H1 (cell line): Measurements from ENCODE around the gene IFI16. TPM values are rescaled to one million over a fixed set of nuclear protein-coding genes. Genes with fewer than 3 reads are reported as not detected.
A peak's percentile ranks its signal among the peaks of the same experiment; 100 is the strongest.

ENCODE experiments used
- CTCF ChIA-PET: fragments of 300-600 bp; sonication (Branson Sonifier 250); formaldehyde crosslinking; loops from one replicate; lab custom pipeline; 2021; ENCODE audit not compliant: partially characterized antibody; lab: Charles Lee
- POLR2A ChIA-PET: fragments of 300-600 bp; sonication (Branson Sonifier 250); formaldehyde crosslinking; loops from one replicate; lab custom pipeline; 2021; ENCODE audit warnings: inconsistent platforms; ENCODE audit not compliant: partially characterized antibody; lab: Charles Lee
- DNase-seq, 2 experiments: peaks; one replicate each; pipeline versions ENCODE4 v3.0.0 to v3.0.0-alpha.2; 2010 to 2022; ENCODE audit warnings: low spot score in 2 of 2, low read depth in 1 of 2, mixed read lengths in 1 of 2
- FAIRE-seq: peaks from 2 replicates; lab custom pipeline; 2011; peaks lifted over from hg19 to GRCh38; lab: Jason Lieb, UNC
- H2AFZ ChIP-seq: 2 replicates; pipeline ENCODE4 v1.8.1; 2012; ENCODE audit warnings: low read length, inconsistent platforms
- H2AK5ac ChIP-seq: 2 replicates; pipeline ENCODE4 v1.6.1; 2013; ENCODE audit warnings: low read depth, low read length
- H2BK120ac ChIP-seq: replicated peaks from 2 replicates; pipeline ENCODE3; 2013; ENCODE audit warnings: low read depth, low read length, inconsistent platforms
- H2BK12ac ChIP-seq: 2 replicates; pipeline ENCODE4 v1.6.1; 2013; ENCODE audit warnings: low read depth, low read length
- H2BK15ac ChIP-seq: 2 replicates; pipeline ENCODE4 v1.6.1; 2013; ENCODE audit warnings: low read length
- H2BK20ac ChIP-seq: 2 replicates; pipeline ENCODE4 v1.6.1; 2013; ENCODE audit warnings: low read length
- H2BK5ac ChIP-seq: 2 replicates; pipeline ENCODE4 v1.6.1; 2013; ENCODE audit warnings: low read depth, low read length
- H3K14ac ChIP-seq: 2 replicates; pipeline ENCODE4 v1.6.1; 2013; ENCODE audit warnings: inconsistent platforms; ENCODE audit not compliant: insufficient read length
- H3K18ac ChIP-seq: 2 replicates; pipeline ENCODE4 v1.6.1; 2013; ENCODE audit warnings: low read length; ENCODE audit errors: extremely low read depth
- H3K23ac ChIP-seq: 2 replicates; pipeline ENCODE4 v1.6.1; 2013; ENCODE audit warnings: inconsistent platforms; ENCODE audit not compliant: insufficient read length
- H3K23me2 ChIP-seq: 2 replicates; pipeline ENCODE4 v1.6.1; 2013; ENCODE audit warnings: low read depth, low read length
- H3K27ac ChIP-seq: 2 replicates; pipeline ENCODE4 v1.6.1; 2011; ENCODE audit warnings: low read depth, low read length, inconsistent platforms
- H3K27me3 ChIP-seq, 4 experiments: replicated peaks in 1 of 4; 1 replicate in 1 of 4; 2 replicates in 3 of 4; pipeline versions ENCODE4 v1.6.1 to v1.8.1; 2011 to 2013; ENCODE audit warnings: low read length in 3 of 4, mild to moderate bottlenecking in 3 of 4, inconsistent platforms in 2 of 4, mixed read lengths in 2 of 4, moderate library complexity in 1 of 4; ENCODE audit not compliant: control insufficient read depth in 3 of 4, insufficient read depth in 3 of 4; ENCODE audit errors: extremely low read depth in 1 of 4
- H3K36me3 ChIP-seq, 4 experiments: 2 replicates each; pipeline versions ENCODE4 v1.6.1 to v1.8.1; 2011 to 2013; ENCODE audit warnings: mild to moderate bottlenecking in 4 of 4, low read length in 3 of 4, moderate library complexity in 2 of 4, control low read depth in 1 of 4, inconsistent platforms in 1 of 4; ENCODE audit not compliant: insufficient read depth in 4 of 4, control insufficient read depth in 2 of 4
- H3K4ac ChIP-seq: replicated peaks from 2 replicates; pipeline ENCODE3; 2013; ENCODE audit warnings: low read length, low read depth, mixed read lengths, inconsistent platforms; ENCODE audit not compliant: insufficient read length
- H3K4me1 ChIP-seq, 4 experiments: replicated peaks in 1 of 4; 1 replicate in 1 of 4; 2 replicates in 3 of 4; pipeline versions ENCODE4 v1.6.1 to v1.8.1; 2011 to 2013; ENCODE audit warnings: low read length in 3 of 4, inconsistent platforms in 2 of 4, mixed read lengths in 1 of 4; ENCODE audit not compliant: insufficient read depth in 4 of 4, control insufficient read depth in 3 of 4
- H3K4me2 ChIP-seq, 2 experiments: 2 replicates each; pipeline versions ENCODE4 v1.6.1 to v1.8.1; 2011 to 2013; ENCODE audit warnings: low read depth in 2 of 2, low read length in 2 of 2, control low read depth in 1 of 2, inconsistent platforms in 1 of 2, mild to moderate bottlenecking in 1 of 2; ENCODE audit not compliant: insufficient read depth in 1 of 2
- H3K4me3 ChIP-seq, 4 experiments: fragments of 200-600, 300-600 bp in 1 of 4; sonication (generic), shearing (Covaris generic), sonication (Bioruptor Twin) in 1 of 4; 2 replicates each; pipeline versions ENCODE4 v1.5.1 to v1.8.1; 2011 to 2016; ENCODE audit warnings: low read length in 4 of 4, low read depth in 3 of 4, control low read depth in 2 of 4, inconsistent platforms in 2 of 4, mild to moderate bottlenecking in 2 of 4, mixed read lengths in 1 of 4, moderate library complexity in 1 of 4; ENCODE audit not compliant: insufficient read depth in 2 of 4; ENCODE audit errors: extremely low read depth in 1 of 4
- H3K56ac ChIP-seq: replicated peaks from 2 replicates; pipeline ENCODE3; 2013; ENCODE audit warnings: low read depth, mild to moderate bottlenecking, mixed read lengths, low read length, inconsistent platforms; ENCODE audit not compliant: insufficient read length
- H3K79me1 ChIP-seq: 2 replicates; pipeline ENCODE4 v1.6.1; 2013; ENCODE audit warnings: low read depth, low read length, control low read depth
- H3K79me2 ChIP-seq, 2 experiments: 2 replicates each; pipeline versions ENCODE4 v1.6.1 to v1.8.1; 2012 to 2013; ENCODE audit warnings: low read length in 2 of 2, mild to moderate bottlenecking in 2 of 2, inconsistent platforms in 1 of 2; ENCODE audit not compliant: insufficient read depth in 2 of 2, control insufficient read depth in 1 of 2
- H3K9ac ChIP-seq, 4 experiments: replicated peaks in 1 of 4; 1 replicate in 1 of 4; 2 replicates in 3 of 4; pipeline versions ENCODE4 v1.6.1 to v1.8.1; 2011 to 2013; ENCODE audit warnings: low read depth in 3 of 4, low read length in 3 of 4, control low read depth in 2 of 4, mild to moderate bottlenecking in 2 of 4, moderate library complexity in 2 of 4, inconsistent platforms in 1 of 4; ENCODE audit errors: extremely low read depth in 1 of 4
- H3K9me3 ChIP-seq, 2 experiments: 2 replicates each; pipeline versions ENCODE4 v1.6.1 to v1.8.1; 2012 to 2013; ENCODE audit warnings: mild to moderate bottlenecking in 2 of 2, moderate library complexity in 2 of 2, control low read depth in 1 of 2, inconsistent platforms in 1 of 2, low read depth in 1 of 2, low read length in 1 of 2, mixed read lengths in 1 of 2; ENCODE audit not compliant: insufficient read depth in 2 of 2
- H4K20me1 ChIP-seq, 2 experiments: replicated peaks in 1 of 2; 2 replicates each; pipeline versions ENCODE3 to v1.8.1; 2011 to 2013; ENCODE audit warnings: inconsistent platforms in 2 of 2, low read length in 2 of 2, mild to moderate bottlenecking in 1 of 2; ENCODE audit not compliant: insufficient read depth in 2 of 2, control insufficient read depth in 1 of 2
- H4K5ac ChIP-seq: 2 replicates; pipeline ENCODE4 v1.6.1; 2013; ENCODE audit warnings: low read length, low read depth, mixed read lengths, inconsistent platforms; ENCODE audit not compliant: insufficient read length
- H4K8ac ChIP-seq: 2 replicates; pipeline ENCODE4 v1.8.0; 2013; ENCODE audit warnings: mild to moderate bottlenecking, moderate library complexity, low read length, inconsistent platforms; ENCODE audit not compliant: insufficient read depth; ENCODE audit errors: extremely low read depth
- H4K91ac ChIP-seq: replicated peaks from 2 replicates; pipeline ENCODE3; 2013; ENCODE audit warnings: low read length, mixed read lengths, inconsistent platforms; ENCODE audit not compliant: insufficient read length
- E2F6 ChIP-seq: IDR thresholded peaks from 2 replicates; pipeline ENCODE4 v1.6.1; 2012; ENCODE audit warnings: inconsistent platforms
- NANOG ChIP-seq: IDR thresholded peaks from 2 replicates; pipeline ENCODE4 v1.6.1; 2011; ENCODE audit warnings: low read length, low read depth, mild to moderate bottlenecking, inconsistent platforms; ENCODE audit not compliant: insufficient read depth, poor library complexity, severe bottlenecking
- PHF8 ChIP-seq: fragments of 200-600 bp; sonication (generic); conservative IDR thresholded peaks from 2 replicates; pipeline ENCODE4 v1.7.1; 2012; ENCODE audit warnings: low read depth, mild to moderate bottlenecking, inconsistent platforms, low read length, moderate library complexity
- POLR2A ChIP-seq, 2 experiments: IDR thresholded peaks; 1 replicate in 1 of 2; 2 replicates in 1 of 2; pipeline ENCODE4 v1.6.1; 2011; ENCODE audit warnings: low read depth in 2 of 2, low read length in 2 of 2, mild to moderate bottlenecking in 2 of 2; ENCODE audit errors: control extremely low read depth in 1 of 2
- SIN3A ChIP-seq, 2 experiments: IDR thresholded peaks in 1 of 2; conservative IDR thresholded peaks in 1 of 2; 2 replicates each; pipeline ENCODE4 v1.6.1; 2011 to 2012; ENCODE audit warnings: low read length in 2 of 2, improper control_type of control experiment in 1 of 2, low read depth in 1 of 2, mild to moderate bottlenecking in 1 of 2
- WGBS, 2 experiments: shearing (Covaris generic) in 1 of 2; methylation state at CpG; one replicate each; pipeline versions ENCODE4 v1.1.6 to v1.1.7; 2013 to 2015; ENCODE audit warnings: low lambda C conversion rate in 2 of 2, mixed read lengths in 2 of 2, inconsistent platforms in 1 of 2, low coverage in 1 of 2, missing lambda C conversion rate in 1 of 2; ENCODE audit not compliant: insufficient replicate concordance in 2 of 2, insufficient coverage in 1 of 2, insufficient read length in 1 of 2; ENCODE audit errors: extremely low coverage in 1 of 2, missing lambda C conversion rate in 1 of 2; 5-methylcytosine and 5-hydroxymethylcytosine counted together
- polyA plus RNA-seq, 7 experiments: library from polyadenylated mRNA; depleted of rRNA in 3 of 7; stranded (reverse) in 5 of 7; unstranded in 2 of 7; fragments of >200 nt in 5 of 7; fragments of 200-250 nt in 2 of 7; gene quantifications; 1 replicate in 5 of 7; 2 replicates in 1 of 7; 4 replicates in 1 of 7; pipeline versions ENCODE4 v1.2.1 to v1.2.3, GENCODE V29; 2011 to 2013; ENCODE audit warnings: missing spikeins in 2 of 7, mixed read lengths in 2 of 7
- total RNA-seq: library from RNA; stranded (reverse); fragmentation: NEBNext Ultra II Directional; extraction: Animal tissue kit (Norgen Biotek cat#: 25700); gene quantifications from 2 replicates; pipeline ENCODE4 v1.2.1, GENCODE V29; 2021

Gene IFI16
- total and polyA plus RNA-seq, 2 of the 8 experiments (the other 6 are each of a cell fraction or from before 2014, with no cell fraction given): 0.63 to 0.74 TPM

GRCh38 chr1:159005676-159006075, 4.0 kb upstream of the IFI16 start:
- Histone ChIP-seq H4K20me1 (no peaks in the 10 kb centered on the region), H4K8ac (no peak overlapping the region), H2AK5ac (no peak overlapping the region; the same call in 1 of the 2 replicates), H3K56ac (no peak overlapping the region), H2BK120ac (no peak overlapping the region), H3K18ac (peak overlapping the region; percentile 26; the same call in 1 of the 2 replicates), H3K4me2 (peak overlapping the region; percentile 85 to 86), H2AFZ (peak overlapping the region; percentile 96; the same call in 1 of the 2 replicates), H4K5ac (no peak overlapping the region), H3K27me3 (peaks cover 1 to 22% (median 16%) of the 10 kb centered on the region in 4 experiments; a peak in 5 of 7 replicates), H2BK12ac (peak overlapping the region; percentile 28; the same call in 1 of the 2 replicates), H3K4me1 (peaks cover 2 to 25% (median 17%) of the 10 kb centered on the region in 4 experiments; a peak in 5 of 7 replicates), H2BK5ac (no peak overlapping the region), H3K36me3 (no peaks in the 10 kb centered on the region), H4K91ac (no peak overlapping the region), H2BK15ac (no peak overlapping the region), H3K4me3 (peak overlapping the region; percentile 10 to 58 (median 23); a peak in 5 of 8 replicates), H3K23me2 (0 out of 2 replicates have a peak, but pooled peaks cover 4% of the 10 kb centered on the region), H3K14ac (no peak overlapping the region), H3K9me3 (no peaks in the 10 kb centered on the region), H3K4ac (no peak overlapping the region), H3K27ac (no peak overlapping the region), H2BK20ac (no peak overlapping the region), H3K79me2 (no peaks in the 10 kb centered on the region), H3K79me1 (no peaks in the 10 kb centered on the region), H3K23ac (no peak overlapping the region), H3K9ac (no peak overlapping the region; a peak in 1 of 7 replicates)
- WGBS, 2 experiments: 8% methylated on average over 6 of the region's 6 CpGs; no CpG with 5 or more reads in 1 of the 2 experiments
- ChIA-PET POLR2A (no interaction called here), CTCF (interaction anchor here (0.6 to 1.1 kb wide), 6 partner anchors 9 to 499 kb away, joined by 3 to 4 read pairs (median 3); no protein-coding TSS in a partner anchor)
- DNase-seq (peak in 1 of 2 experiments; percentile 47), FAIRE-seq (no peak)
- TF ChIP-seq SIN3A (conservative IDR thresholded peaks at IDR 0.05 in 1 of 2, IDR thresholded peaks at IDR 0.05 in 1 of 2; ENCODE audit: low read depth in 1 of 2, low read length in 2 of 2) (no peak), NANOG (no peak), PHF8 (no peak), E2F6 (no peak), POLR2A (IDR thresholded peaks at IDR 0.05; ENCODE audit: control extremely low read depth in 1 of 2, low read depth in 2 of 2, low read length in 2 of 2) (peak in 1 of 2 experiments; percentile 28; a peak in 1 of 3 replicates)
